NAMALWA (cell line): ENCODE measurements around the gene GLT8D2.

ENCODE experiments used
- DNase-seq: peaks from one replicate; pipeline ENCODE4 v3.0.0-alpha.2; 2015; ENCODE audit warnings: low spot score

Gene GLT8D2

DNA sequence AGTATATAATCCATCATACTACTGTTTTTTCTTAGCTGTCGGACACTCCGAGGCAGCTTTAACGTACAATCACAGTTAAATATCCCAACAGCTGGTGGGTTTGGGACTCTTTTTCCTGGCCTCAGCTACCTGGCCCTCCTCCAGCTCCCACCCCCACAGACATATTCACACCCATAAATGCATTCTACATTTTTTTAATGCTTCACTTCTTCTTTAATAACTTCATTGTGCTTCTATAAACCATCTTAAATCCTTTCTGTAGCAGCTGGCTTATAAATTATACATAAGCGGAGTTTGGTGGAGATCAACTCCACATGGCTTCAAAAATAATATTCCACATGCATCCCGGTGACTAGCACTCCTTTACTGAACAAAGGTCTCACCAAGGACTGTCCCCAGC is 51.0 kb downstream of the GLT8D2 start:
- no peak for DNase-seq

DNA sequence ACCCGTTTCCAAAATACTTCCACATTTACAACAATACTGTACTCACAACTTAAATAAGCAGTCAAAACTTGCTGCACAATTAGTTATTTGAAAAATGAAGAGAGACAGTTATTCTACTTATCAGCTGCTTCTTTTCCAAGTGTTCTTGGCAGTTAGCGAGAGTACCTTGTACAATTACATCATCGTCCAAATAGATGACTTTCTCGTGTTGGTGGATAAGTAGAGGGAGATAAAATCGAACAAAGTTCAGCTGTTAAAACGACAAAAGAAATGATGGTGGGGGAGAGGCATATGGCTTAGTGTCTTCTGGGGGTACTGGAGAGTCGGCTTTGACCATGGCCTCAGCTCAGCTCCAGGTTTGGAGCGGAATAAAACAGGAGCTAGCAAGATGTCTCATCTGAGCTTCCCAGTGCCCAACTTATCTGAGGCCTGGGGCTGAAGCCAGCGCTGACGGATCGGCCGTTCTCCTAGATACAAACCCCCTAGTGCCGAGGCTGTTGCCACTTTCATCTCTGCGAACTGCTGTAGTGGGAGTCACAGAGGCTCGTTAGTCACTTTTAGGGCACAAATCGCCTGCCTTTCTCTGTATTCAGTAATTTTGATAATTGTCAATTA is 52.6 kb downstream of the GLT8D2 start:
- DNase-seq = no peak

DNA sequence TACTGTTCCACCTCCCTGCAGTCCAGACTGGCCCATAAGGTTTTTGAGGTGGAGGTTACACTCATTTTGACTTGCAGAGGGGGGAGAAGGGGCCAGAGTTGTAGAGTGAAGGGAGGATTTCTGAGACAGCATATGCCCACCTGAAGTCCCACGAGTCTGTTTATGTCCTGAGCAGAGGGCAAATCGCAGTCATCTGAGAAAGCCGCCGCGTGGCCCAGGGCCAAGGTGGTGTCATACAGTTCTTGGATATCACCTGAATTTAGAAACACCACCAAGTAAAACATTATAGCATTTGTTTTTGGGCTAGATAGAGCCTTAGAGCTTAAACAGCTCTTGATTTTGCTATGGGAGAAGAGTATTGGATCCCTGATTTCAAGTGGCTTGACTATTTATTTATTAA is 53.4 kb downstream of the GLT8D2 start:
- DNase-seq = no peak

DNA sequence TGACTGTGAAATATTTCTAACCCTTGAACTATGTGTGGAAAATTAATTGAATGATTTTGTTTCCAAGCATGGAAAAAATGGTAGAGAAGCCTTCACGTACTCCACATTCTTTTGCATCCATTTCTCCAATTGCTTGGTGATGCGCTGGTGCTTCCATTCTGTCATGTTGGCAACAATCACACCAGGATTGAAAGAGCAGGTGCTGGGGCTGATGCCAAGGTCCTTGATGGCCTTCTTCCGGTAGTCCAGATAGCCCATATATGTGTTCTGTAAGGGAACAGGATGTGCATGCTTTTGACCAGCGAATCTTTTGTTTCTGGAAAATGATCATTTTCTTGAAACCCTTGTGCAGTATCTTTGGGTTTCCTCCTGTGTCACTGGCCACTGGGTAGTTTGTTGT is 55.8 kb downstream of the GLT8D2 start:
- DNase-seq = no peak

DNA sequence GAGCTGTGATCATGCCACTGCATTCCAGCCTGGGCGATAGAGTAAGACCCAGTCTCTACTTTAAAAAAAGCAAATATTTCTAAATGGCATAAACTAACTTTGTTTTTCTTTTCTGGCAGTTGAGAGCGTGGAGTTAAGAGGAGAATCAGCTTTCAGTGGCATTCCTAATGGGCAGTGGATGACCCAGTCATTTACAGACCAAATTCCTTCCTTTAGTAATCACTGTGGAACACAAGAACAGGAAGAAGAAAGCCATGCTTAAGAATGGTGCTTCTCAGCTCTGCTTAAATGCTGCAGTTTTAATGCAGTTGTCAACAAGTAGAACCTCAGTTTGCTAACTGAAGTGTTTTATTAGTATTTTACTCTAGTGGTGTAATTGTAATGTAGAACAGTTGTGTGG is 63.2 kb downstream of the GLT8D2 start:
- no peak for DNase-seq

DNA sequence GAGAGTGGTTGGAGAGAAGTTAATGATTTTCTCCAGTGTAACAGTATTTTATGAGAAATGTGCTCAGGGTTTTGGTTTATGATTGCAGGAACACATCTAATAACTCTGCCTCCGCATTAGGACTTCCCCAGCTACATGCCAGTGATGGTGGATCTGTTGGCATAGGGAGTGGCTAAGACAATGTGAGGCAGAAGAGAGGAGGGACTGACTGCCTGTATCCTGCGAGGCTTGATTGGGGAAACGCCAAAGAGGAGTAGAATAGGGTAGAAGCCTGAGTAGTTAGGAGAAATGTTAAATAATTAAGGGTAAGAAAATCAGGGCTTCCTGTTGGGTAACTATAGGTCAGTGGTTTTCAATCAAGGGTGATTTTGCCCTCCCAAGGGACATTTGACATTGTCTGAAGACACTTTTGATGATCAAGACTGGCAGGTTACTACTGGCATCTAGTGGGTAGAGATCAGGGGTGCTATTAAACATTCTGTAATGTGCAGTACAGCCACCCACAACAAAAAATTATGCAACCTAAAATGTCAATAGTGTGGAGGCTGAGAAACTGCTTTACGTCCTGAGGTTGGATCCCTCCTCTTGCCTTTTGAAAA is 71.5 kb downstream of the GLT8D2 start:
- DNase-seq = no peak

DNA sequence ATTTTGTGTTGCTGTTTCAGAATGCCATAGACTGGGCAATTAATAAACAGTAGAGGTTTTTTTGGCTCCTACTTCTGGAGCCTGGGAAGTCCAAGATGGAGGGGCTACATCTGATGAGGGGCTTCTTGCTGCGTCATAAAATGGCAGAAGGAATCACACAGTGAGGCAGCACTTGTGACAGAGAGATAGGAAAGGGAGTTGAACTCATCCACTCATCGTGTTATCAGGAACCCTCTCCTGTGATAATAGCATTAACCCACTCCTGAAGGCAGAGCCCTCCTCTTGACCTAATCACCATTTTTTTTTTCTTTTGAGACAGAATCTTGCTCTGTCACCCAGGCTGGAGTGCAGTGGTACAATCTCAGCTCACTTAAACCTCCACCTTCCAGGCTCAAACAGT is 74.6 kb downstream of the GLT8D2 start:
- DNase-seq = no peak

DNA sequence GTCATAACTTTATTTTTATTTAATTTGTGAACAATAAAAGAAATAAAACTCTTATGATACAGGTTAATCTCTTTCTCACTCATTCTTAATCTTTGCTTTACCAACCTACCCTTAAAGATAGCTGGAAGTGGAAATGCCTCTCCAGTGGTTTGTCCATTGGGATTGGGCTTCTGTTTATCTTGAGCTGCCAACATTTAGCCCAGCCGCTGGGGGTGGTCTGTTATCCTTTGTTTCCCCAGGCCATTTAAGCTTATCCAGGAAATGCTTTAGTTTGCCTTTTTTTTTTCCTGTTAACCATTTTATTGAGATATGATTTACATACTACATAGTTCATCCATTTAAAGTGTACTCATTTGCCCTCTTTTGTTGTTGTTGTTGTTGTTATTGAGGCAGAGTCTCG is 76.1 kb downstream of the GLT8D2 start:
- DNase-seq = no peak

DNA sequence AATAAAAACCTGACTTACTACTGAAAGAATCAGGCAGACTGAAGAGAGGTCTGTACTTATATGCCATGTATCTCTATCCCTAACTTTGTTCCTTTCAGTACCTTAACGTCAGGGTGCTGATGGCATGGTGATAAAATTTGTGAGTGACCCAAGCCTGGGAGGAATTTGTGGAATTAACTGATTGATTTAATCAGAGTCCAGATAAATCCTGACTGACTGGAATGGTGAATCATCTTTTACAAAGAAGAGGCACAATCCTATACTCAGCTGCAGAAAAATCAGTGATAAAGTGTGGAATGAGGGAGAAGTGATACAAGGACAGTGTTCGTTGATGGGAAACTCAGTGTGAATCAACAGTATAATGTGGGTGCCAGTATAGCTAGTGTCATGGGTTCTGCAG is 80.6 kb downstream of the GLT8D2 start:
- DNase-seq = no peak

DNA sequence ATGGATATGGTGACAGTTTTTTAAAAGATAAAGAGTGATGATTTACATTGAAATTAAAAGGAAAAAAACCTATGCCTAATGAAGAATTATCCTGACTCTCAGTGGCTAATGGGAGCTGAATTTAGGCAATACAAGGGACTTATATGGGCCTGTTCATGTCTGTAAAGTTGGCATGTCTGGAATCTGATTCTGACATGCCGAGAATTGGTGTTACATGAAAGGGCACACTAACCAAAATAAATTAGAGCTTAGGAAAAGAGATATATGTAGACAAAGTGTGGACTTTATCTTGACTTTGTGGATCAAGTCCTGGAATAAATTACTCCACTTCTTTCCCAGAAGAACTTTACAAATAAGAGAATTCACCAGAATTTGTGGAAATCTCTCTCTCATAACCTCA is 83.3 kb downstream of the GLT8D2 start:
- DNase-seq = no peak

DNA sequence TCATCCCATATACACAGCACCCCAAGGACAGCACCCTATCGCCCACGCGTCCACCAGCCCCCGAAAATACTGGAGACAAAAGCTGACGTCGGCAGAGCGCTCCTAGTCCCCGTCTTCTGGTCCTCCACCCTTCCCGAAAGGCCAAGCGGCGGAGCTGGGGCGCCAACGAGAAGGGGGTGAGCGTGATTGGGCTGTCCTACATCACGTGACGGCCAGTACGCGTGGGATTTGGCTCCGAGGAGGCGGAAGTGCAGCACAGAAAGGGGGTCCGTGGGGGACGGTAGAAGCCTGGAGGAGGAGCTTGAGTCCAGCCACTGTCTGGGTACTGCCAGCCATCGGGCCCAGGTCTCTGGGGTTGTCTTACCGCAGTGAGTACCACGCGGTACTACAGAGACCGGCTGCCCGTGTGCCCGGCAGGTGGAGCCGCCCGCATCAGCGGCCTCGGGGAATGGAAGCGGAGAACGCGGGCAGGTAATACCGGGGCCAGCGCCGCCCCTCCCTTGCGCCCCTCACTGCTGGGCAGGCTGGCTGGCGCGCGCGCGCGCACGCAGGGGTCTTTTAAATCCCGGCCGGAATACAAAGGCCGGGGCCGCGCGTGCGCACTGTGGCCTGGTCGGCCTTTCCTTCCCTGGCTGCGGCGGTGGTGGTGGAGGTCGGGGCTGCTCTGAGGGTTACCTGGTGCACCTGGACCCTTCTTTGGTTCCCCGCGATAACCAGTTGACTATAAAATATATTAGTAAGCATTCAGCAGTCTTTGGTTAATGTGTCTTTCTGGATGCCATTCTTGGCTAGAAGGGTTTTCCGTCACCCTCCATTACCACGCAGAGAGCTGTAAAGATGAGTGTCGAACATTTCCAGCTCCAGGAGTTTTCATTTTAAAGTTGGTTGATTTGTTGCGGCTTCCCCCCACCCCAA is 84.1 kb downstream of the GLT8D2 start, which contains the start of gene TDG:
Gene TDG, plus strand, starts transcription at position 283 of the 915 bp plus-strand sequence. Its CDS starts 166 bp downstream, at position 449.
- DNase-seq = peak; percentile 99

DNA sequence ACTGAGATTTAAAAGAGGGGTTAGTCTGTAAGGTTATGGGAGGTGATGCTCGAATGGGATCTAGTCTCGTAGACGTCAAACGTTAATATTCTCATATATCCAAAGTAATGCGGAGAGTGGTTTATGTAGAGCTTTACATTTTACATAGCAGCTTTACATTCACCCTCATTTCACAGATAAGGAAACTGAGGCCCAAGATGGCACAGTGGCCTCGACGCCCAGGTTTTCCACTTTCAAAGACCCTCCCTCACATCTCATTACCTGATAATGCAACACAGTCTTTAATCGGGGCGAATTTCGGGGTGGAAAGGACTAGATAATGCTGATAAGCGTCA is 84.8 kb downstream of the GLT8D2 start:
- DNase-seq = no peak

DNA sequence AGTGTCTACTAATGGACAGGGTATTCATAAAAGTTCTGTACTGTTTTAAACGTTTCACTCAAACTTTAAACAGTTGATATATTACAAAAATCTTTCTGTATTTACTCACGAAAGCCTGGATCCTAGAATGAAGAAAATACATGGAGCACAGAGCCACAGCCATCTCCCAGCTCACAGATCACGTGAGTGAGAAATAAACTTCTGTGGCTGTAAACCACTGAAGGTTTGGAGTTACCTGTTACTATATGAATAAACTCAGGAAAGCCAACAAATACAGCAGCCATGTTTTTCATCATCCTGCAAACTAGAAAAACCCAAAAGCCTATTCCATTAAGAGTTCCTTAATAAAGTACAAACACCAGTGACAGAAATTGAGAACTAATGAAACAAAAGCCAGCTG is 85.2 kb downstream of the GLT8D2 start:
- no peak for DNase-seq

DNA sequence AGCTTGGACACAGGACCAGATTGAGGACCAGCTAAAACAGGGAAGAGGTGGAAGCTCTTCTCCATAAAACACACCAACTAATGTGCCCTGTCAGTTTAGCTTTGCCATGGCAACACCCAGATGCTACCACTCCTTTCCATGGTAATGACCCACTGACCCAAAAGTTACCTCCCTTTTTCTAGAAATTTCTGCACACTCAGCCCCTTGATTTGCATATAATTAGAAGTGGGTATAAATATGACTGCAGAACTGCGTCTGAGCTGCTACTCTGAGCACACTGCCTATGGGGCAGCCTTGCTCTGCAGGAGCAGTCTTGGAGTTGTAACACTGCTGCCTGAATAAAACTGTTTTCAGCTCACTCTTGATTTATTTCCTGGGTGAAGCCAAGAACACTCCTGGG is 87.5 kb downstream of the GLT8D2 start:
- DNase-seq = peak; percentile 65

DNA sequence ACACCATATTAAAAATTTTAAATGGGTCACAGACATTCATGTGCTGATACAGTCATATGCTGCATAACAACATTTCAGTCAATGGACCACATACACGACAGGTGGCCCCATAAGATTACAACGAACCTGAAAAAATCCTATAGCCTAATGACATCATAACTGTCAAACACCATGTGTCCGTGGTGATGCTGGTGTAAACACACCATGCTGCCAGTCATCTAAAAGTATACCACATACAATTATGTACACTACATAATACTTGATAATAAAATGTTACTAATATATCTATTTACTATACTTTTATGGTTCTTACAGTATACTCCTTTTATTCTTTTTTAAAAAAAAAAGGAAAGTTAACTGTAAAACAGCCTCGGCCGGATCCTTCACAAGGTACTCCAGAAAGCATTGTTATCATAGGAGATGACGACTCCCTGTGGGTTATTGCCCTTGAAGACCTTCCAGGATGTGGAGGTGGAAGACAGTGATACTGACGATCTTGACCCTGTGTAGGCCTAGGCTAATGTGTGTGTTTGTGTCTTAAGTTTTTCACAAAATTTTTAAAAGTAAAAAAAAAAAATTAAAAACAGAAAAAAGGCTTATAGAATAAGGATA is 89.3 kb downstream of the GLT8D2 start:
- DNase-seq = peak; percentile 57

DNA sequence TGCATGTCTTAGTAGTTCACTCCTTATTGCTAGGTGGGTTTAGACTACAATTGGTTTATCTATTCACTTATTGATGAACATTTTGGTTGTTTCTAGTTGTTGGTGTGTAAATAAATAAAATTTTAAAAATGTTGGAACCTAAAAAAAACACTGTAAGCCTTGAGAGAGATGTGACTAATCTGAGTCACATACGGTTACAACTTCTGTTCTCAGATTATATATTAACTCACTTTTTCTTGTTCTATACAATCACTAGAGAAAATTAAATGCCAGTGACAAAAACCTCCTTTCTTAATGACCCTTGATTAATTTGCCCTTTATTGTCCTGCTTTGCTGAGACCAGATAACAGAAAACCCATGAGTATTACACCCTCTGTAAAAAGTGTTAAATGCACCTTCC is 91.4 kb downstream of the GLT8D2 start:
- no peak for DNase-seq

DNA sequence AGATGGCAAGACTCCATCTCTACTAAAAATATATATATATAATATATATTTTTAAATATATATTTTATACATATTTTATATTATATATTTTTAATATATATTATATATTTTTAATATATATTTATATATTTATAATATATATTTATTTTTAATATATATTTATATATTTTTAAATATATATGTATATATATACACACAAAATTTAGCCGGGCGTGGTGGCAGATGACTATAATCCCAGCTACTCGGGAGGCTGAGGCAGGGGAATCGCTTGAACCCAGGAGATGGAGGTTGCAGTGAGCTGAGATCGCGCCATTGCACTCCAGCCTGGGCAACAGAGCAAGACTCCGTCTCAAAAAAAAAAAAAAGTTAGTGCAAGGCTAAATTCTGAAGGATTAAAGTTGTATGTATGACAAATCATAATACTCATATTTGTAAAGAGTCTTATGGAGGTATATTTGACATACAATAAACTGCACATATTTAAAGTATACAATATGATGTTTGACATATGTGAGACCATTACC is 92.1 kb downstream of the GLT8D2 start:
- no peak for DNase-seq

DNA sequence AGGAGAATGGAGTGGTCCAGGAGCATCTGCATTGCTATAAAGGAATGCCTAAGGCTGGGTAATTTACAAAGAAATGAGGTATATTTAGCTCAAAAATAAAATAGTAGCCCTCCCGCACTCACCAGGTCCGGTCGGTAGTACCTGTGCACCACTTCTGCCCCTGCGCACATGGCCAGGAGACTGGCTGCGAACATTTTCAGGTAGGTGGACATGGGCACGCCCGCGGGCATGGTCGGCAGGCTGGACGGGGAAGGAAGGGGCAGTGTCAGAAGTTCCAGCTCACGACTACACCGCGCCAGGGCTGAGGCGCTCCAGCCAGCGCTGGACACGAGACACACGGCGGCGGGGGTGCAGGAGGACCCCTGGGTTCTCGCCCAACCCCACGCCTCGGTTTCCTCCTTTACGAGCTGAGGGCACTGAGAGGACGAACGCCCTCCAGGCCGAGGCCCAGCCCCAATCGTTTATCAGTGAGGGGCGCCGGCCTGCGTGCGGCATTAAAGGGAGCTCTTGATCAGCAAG is 93.4 kb downstream of the GLT8D2 start:
- no peak for DNase-seq

DNA sequence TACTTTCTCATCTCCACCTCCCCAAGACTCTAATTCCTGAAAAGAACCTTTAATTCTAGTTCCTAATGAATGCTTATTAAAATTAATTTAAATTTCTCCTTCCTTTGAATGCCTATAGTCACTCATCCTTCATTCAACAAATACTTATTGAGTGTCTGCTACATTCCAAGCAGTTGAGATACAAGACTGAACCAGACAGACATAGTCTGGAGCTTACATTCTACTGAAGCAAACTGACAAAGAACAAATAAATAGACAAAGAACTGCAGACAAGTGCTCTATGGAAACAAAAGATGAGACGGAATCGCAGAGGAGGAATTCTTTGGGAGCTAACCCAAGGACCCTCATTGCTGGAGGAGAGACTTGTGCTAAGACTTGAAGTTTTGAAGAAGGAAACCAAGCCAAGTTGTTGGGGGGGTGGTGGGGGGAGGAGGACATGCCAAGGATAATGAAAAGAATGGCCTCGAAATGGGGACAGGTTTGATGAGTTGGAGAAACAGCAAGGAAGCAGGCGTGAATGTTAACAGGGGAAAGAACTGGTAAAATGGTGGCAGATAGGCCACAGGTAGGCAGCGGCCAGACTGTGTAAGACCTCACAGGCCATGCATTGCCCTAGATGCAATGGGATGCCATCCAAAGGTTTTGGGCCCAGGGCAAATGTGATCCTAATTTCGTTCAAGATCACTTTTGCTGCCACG is 94.0 kb downstream of the GLT8D2 start:
- no peak for DNase-seq

DNA sequence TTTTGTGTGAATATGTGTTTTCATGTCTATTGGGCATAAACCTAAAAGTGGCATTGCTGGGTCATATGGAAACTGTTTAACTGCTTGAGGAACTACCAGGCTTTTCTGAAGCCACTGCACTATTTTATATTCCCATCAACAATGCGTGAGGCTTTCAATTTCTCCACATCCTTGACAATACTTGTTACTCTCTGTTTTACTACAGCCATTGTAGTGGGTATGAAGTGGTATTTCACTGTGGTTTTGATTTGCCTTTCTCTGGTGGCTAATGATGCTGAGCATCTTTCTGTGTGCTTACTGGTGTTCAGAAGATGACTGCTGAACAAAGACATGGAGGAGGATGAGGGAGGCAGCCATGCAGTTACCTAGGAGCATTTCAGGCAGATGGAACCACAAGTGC is 97.5 kb downstream of the GLT8D2 start:
- DNase-seq = no peak

DNA sequence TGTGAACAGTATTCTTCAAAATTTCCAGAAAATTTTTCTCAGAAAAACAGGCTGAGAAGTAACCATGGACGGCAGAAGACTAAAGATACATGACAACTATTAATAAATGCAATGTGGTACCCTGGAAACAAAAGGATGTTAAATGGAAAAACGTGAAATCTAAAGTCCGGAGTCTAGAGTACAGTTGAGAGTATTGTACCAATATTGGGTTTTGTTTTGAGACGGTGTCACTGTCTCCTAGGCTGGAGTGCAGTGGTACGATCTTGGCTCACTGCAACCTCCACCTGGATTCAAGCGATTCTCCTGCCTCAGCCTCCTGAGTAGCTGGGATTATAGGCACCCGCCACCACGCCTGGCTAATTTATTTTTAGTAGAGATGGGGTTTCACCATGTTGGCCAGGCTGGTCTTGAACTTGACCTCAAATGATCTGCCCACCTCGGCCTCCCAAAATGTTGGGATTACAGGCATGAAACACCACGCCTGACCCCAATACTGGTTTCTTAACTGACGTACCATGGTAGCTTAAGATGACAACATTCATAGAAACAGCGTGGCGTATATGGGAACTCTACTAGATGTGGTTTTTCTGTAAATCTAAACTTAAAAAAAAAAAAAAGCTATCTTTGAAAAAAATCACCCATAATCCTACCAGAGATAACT is 101.1 kb downstream of the GLT8D2 start:
- DNase-seq = no peak
